Measurements from ENCODE around the gene LRRC7. TPM values are rescaled to one million over a fixed set of nuclear protein-coding genes. Genes with fewer than 3 reads are reported as not detected.

LRRC7 gene
- total RNA-seq, 1 donor from 2014 or later: 0.08 TPM

GRCh38 chr1:70103770-70104169, 536.0 kb downstream of the LRRC7 start:
- no peak for ATAC-seq

- ATAC-seq: no peak
These were observed 541.5 kb downstream of the LRRC7 start for GRCh38 chr1:70109241-70109640.

DNA sequence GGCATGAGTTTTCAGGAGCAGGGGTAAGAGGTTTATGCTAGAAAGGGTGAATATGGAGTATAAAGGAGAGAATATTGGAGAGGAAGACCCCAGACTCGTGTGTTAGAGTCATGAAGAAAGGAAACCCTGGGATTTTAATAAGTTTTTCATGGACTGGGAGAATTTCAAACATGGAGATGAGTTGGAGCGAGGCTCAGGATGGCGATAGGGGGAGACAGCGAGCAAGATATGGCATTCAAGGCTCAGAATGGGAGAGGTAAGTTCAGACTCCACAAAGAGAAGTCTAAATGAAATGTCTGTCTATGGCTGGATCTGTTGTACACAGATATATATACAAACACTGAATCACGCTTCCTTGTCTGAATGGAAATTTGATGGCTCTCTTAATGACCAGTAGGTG, 545.1 kb downstream of the LRRC7 start:
- no peak for ATAC-seq

- no peak for ATAC-seq
These were observed 547.6 kb downstream of the LRRC7 start for GRCh38 chr1:70115315-70115714.

GRCh38 chr1:70117046-70117445, 549.3 kb downstream of the LRRC7 start:
- ATAC-seq: no peak

DNA sequence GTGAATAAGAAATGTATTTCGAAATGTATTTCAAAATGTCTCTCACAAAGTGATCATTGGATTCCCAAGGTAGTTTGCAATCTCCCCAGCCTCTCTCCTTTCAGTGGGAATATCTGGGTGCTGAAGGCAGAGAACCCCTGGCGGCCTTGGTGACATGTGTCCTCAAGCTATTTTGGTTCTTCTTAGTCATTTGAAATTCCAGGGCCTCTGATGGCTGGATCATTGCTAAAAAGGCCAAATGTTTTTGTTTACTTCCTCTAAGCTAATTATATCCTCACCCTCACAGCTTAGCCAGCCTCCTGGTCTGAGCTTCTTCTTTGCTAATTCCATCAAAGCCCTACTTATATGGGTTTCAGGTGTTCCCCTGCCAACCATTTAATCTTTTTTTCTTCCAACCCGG, 566.4 kb downstream of the LRRC7 start:
- ATAC-seq: no peak

DNA sequence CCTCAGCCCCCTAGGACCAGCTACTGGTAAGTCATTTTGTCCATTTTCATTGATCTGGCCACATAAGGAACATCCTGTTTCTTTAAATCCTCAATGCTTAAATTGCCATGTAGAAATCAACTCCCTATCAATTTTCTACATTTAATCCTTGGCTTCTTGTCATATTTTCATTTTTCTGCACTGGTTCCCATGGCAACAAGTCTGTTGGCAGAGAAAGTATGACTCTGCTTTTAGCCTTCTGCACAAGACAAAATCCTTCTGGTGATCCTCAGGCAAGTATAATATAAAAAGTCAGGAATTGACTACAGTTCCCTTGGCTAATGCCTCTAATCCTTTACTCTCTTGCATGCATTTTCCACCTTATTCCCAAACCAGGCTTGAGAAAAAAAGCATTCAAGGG, 572.6 kb downstream of the LRRC7 start:
- no peak for ATAC-seq

DNA sequence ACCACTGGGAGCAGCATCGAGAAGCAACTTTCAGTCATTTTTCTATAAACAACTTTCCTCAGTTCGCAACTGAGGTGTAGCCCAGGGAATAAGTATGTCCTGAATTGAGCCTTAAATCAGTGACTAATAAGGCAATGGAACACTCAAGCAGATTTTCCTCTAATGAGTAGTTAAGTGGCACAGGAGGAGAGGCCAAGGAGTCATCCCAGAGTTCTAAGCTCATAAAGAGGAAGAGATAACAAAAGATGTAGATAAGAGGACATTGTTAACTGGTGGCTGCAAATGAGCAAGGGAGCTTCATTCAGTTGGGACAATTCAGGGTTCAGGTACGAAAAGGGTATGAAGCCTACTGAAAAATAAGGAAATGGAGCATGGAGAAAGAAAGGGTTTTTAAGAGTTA, 573.2 kb downstream of the LRRC7 start:
- no peak for ATAC-seq

DNA sequence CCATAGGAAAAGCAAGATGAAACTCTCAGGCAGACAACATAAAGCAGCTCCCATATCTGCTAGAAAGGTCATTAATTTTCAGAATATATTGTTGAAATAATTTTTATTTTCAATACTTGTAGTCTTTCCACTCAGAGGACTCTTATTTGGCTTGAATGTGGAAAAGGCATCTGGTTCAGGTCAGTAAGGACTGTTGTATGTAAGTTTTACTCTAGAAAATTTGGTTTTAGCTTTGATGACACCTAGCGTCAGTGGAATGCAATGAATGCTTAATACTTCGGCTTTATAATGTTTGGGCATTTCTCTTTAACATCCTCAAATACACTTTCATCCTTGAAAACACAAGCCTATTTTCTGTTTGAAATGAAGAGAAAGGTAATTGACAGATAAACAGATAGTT, 574.4 kb downstream of the LRRC7 start:
- ATAC-seq: no peak

DNA sequence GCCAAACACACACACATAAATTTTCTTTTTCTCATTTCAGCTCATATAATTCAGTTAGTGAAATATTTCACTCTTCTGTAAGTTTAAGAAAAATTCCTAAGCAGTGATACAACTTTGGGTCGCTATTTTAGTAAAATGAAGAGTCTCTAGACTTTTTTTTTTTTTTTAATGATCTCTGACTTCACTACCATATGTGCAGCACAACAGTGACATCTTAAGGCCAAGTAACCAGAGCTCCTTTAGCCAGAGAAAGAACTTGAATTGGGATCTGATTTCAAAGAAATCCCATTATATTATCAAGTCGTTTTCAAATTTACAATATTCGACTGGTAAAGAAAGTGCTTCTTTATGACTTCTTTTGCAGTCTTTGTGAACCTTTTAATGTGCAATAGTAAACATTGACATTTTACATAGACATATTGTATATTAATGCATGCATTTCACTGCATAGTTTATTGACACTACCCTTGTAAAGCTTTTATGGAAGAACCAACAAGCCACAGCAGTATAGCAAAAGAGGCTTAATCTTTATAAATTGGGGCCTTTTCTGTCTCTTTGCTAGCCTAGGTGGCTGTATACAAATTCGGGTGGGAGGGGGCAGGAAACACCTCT, 575.4 kb downstream of the LRRC7 start:
- no peak for ATAC-seq

- ATAC-seq: no peak
These were observed 578.8 kb downstream of the LRRC7 start for GRCh38 chr1:70146488-70146887.

GRCh38 chr1:70150444-70150843, 582.7 kb downstream of the LRRC7 start:
- no peak for ATAC-seq

DNA sequence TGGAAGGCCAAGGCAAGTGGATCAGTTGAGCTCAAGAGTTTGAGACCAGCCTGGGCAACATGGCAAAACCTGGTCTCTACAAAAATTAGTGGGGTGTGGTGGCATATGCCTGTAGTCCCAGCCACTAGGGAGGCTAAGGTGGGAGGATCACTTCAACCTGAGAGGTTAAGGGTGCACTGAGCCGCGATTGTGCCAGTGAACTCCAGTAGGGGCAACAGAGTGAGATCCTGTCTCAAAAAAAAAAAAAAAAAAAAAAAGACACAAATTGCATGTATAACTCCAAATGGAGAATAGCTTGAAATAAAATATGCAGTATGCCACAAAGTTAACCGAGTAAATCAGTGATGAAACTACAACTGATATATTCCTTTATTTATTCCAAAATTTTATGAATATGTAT, 586.0 kb downstream of the LRRC7 start:
- no peak for ATAC-seq

DNA sequence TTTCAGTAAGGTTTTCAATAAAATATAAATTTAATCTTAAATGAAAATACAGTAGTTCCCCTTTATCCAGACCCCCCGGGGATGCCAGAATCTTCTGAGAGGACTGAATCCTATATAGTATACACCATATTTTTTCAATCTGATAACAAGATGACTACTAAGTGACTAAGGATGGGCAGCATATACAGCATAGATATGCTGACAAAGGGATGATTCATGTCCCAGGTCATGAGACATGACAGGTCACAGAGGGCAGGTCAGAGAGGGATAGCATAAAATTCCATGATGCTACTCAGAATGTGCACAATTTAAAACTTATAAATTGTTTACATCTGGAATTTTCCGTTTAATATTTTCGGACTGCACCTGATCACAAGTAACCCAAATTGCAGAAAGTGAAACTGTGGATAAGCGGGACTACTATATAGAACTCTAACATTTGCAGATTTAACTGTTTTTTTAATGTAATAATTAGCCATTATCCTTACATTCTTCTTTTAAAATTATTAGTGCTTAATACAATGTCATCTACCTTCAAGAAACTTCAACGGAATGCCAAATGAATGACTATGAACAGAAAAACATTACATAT, 588.9 kb downstream of the LRRC7 start:
- no peak for ATAC-seq

DNA sequence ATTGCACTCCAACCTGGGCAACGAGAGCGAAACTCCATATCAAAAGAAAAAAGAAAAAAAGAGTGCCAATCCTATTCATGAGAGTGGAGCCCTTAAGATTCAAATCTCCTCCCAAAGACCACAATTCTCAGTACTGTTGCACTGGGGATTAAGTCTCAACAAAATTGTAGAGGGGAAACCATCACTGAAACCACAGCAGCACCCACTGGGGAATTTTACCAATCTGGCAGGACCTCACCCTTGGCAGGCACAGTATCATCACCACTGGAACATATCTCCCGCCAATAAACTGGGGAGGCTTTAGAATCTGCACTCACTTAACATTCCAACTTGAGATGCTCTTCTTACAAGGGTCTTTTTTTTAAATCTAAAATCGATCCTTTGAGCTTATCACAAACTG, 596.6 kb downstream of the LRRC7 start:
- no peak for ATAC-seq

DNA sequence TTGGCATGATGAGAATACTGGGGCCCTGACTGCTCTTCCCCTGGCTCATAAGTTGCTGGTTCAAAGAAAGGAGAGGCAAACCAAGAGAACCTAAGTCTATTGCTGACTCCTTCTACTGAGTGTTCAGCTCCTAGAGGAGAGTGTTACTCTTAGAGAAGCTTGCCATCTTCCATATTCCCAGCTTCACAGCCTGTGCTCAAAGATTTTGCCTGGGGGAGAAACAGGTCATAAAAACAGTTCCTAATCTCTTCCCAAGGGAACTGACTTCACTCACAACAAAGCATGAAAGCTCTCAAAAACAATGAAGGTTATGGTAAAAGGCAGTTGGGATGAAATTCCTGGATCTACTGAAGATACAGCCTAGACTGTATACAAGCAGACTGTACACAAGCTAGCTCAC, 600.6 kb downstream of the LRRC7 start:
- ATAC-seq: no peak

DNA sequence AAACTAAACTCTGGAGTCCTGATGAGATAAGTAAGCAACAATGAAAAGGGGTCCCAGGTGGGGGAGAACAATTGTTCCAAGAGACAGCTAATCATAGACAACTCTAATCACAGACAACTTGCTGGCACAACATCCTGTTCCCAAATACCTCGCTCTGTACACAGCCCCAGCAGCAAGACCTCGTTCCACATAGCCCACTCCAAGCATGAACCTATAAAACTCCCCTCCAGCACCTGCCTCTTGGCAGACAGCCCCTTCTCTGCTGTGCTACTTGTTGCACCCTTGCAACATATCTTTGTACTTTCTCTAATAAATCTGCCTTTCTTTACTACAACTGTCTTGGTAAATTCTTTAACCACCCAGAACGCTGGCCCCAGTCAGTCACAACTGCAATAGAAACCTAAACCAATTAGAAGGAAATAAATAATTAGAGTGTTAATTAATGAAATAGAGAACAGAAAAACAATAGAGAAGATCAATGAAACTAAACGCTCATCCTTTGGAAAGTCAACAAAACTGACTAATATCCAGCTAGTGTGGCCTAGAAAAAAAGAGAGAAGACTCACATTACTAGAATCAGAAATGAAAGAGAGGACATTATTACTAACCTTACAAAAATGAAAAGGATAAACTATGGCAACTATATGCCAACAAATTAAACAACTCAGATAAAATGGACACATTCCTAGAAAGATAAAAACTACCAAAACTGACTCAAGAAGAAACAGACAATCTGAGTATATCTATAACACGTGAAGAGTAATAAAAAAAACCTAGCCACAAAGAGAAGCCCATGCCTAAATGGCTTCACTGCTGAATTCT, 601.5 kb downstream of the LRRC7 start:
- no peak for ATAC-seq

- ATAC-seq: no peak
These were observed 603.8 kb downstream of the LRRC7 start for GRCh38 chr1:70171512-70171911.
